ENCODE results near the gene IQSEC2.
A peak's percentile ranks its signal among the peaks of the same experiment; 100 is the strongest.

Gene IQSEC2

GRCh38 chrX:53305219-53305995 is 24.0 kb upstream of the IQSEC2 start:
- DNase-seq (ENCODE audit: low spot score) = no peak

GRCh38 chrX:53303195-53303594 is 21.8 kb upstream of the IQSEC2 start:
- DNase-seq (ENCODE audit: low spot score) = no peak

GRCh38 chrX:53300157-53300556 is 18.8 kb upstream of the IQSEC2 start:
- no peak for DNase-seq (ENCODE audit: low spot score)

- DNase-seq (ENCODE audit: low spot score) = no peak
These were observed 12.8 kb upstream of the IQSEC2 start for GRCh38 chrX:53294024-53294648.

- no peak for DNase-seq (ENCODE audit: low spot score)
These were observed 10.2 kb upstream of the IQSEC2 start for GRCh38 chrX:53291596-53291995.

- DNase-seq (ENCODE audit: low spot score) = no peak
These were observed 9.2 kb upstream of the IQSEC2 start for GRCh38 chrX:53290441-53291041.

- peak; percentile 10 for DNase-seq (ENCODE audit: low spot score)
These were observed 6.8 kb upstream of the IQSEC2 start for GRCh38 chrX:53288189-53288588.

- DNase-seq (ENCODE audit: low spot score) = peak; percentile 44
These were observed 6.2 kb upstream of the IQSEC2 start for GRCh38 chrX:53287493-53288138.

- no peak for DNase-seq (ENCODE audit: low spot score)
These were observed 4.8 kb upstream of the IQSEC2 start for GRCh38 chrX:53286171-53286570.

- no peak for DNase-seq (ENCODE audit: low spot score)
These were observed 4.2 kb upstream of the IQSEC2 start for GRCh38 chrX:53285591-53285990.

- DNase-seq (ENCODE audit: low spot score) = no peak
These were observed 3.5 kb upstream of the IQSEC2 start for GRCh38 chrX:53284684-53285447.

- DNase-seq (ENCODE audit: low spot score) = no peak
These were observed 2.2 kb upstream of the IQSEC2 start for GRCh38 chrX:53283567-53283966.

- DNase-seq (ENCODE audit: low spot score) = no peak
These were observed 1.7 kb upstream of the IQSEC2 start for GRCh38 chrX:53283099-53283498.

GRCh38 chrX:53281963-53282695 is 745 bp upstream of the IQSEC2 start:
- no peak for DNase-seq (ENCODE audit: low spot score)

GRCh38 chrX:53280331-53281320 is 758 bp downstream of the IQSEC2 start:
- DNase-seq (ENCODE audit: low spot score) = no peak

- DNase-seq (ENCODE audit: low spot score) = no peak
These were observed 1.8 kb downstream of the IQSEC2 start for GRCh38 chrX:53279296-53280237.

- DNase-seq (ENCODE audit: low spot score) = no peak
These were observed 8.5 kb downstream of the IQSEC2 start for GRCh38 chrX:53272808-53273337.

GRCh38 chrX:53269536-53270107 is 11.8 kb downstream of the IQSEC2 start:
- no peak for DNase-seq (ENCODE audit: low spot score)

All from COLO829 (cell line).